Measurements from ENCODE around the gene NUMBL. TPM values are rescaled to one million over a fixed set of nuclear protein-coding genes. Genes with fewer than 3 reads are reported as not detected.

The NUMBL gene
- total and polyA plus RNA-seq, 9 donors = 14.6 to 39.5 (median 32.7) TPM

GRCh38 chr19:40704491-40705361 is 14.3 kb upstream of the NUMBL start:
- 79% methylated on average over 11 of the region's 18 CpGs for WGBS (ENCODE audit: insufficient coverage)
- peaks cover 16% of the 10 kb centered on the region for H3K4me1 ChIP-seq (ENCODE audit: control insufficient read depth, insufficient read depth, low read length)
- DNase-seq = no peak
- H3K27ac ChIP-seq (ENCODE audit: low read length) = peak overlapping the region; percentile 20
- peaks cover 66% of the 10 kb centered on the region for H3K36me3 ChIP-seq (ENCODE audit: control insufficient read depth, insufficient read depth, low read length)
- H3K27me3 ChIP-seq (ENCODE audit: control insufficient read depth, insufficient read depth, low read length) = no peaks in the 10 kb centered on the region
- H3K4me3 ChIP-seq (ENCODE audit: low read length) = no peak overlapping the region
- H3K9me3 ChIP-seq (replicated peaks; ENCODE audit: control insufficient read depth, low read depth, low read length) = no peaks in the 10 kb centered on the region

GRCh38 chr19:40703029-40703755 is 12.7 kb upstream of the NUMBL start:
- no peak overlapping the region for H3K27ac ChIP-seq (ENCODE audit: low read length)

GRCh38 chr19:40702337-40703012 is 12.0 kb upstream of the NUMBL start:
- Histone ChIP-seq H3K9me3 (replicated peaks; ENCODE audit: control insufficient read depth, low read depth, low read length) (no peaks in the 10 kb centered on the region), H3K27me3 (ENCODE audit: control insufficient read depth, insufficient read depth, low read length) (no peaks in the 10 kb centered on the region), H3K27ac (ENCODE audit: low read length) (no peak overlapping the region), H3K4me3 (ENCODE audit: low read length) (no peak overlapping the region), H3K36me3 (ENCODE audit: control insufficient read depth, insufficient read depth, low read length) (peaks cover 58% of the 10 kb centered on the region), H3K4me1 (ENCODE audit: control insufficient read depth, insufficient read depth, low read length) (peaks cover 16% of the 10 kb centered on the region)
- DNase-seq = no peak
- 60% methylated on average over 13 of the region's 18 CpGs for WGBS (ENCODE audit: insufficient coverage)

More at GRCh38 chr19:40703029-40703755, 12.7 kb upstream of the NUMBL start:
- H3K27me3 ChIP-seq (ENCODE audit: control insufficient read depth, insufficient read depth, low read length) = no peaks in the 10 kb centered on the region
- H3K4me3 ChIP-seq (ENCODE audit: low read length) = no peak overlapping the region
- peaks cover 63% of the 10 kb centered on the region for H3K36me3 ChIP-seq (ENCODE audit: control insufficient read depth, insufficient read depth, low read length)
- peaks cover 16% of the 10 kb centered on the region for H3K4me1 ChIP-seq (ENCODE audit: control insufficient read depth, insufficient read depth, low read length)
- 65% methylated on average over 14 of the region's 24 CpGs for WGBS (ENCODE audit: insufficient coverage)
- no peak for DNase-seq
- no peaks in the 10 kb centered on the region for H3K9me3 ChIP-seq (replicated peaks; ENCODE audit: control insufficient read depth, low read depth, low read length)

GRCh38 chr19:40701758-40702157 is 11.3 kb upstream of the NUMBL start:
- DNase-seq = no peak
- Histone ChIP-seq H3K4me3 (ENCODE audit: low read length) (no peak overlapping the region), H3K27me3 (ENCODE audit: control insufficient read depth, insufficient read depth, low read length) (no peaks in the 10 kb centered on the region), H3K9me3 (replicated peaks; ENCODE audit: control insufficient read depth, low read depth, low read length) (no peaks in the 10 kb centered on the region), H3K27ac (ENCODE audit: low read length) (no peak overlapping the region), H3K4me1 (ENCODE audit: control insufficient read depth, insufficient read depth, low read length) (peaks cover 16% of the 10 kb centered on the region), H3K36me3 (ENCODE audit: control insufficient read depth, insufficient read depth, low read length) (peaks cover 60% of the 10 kb centered on the region)
- WGBS (ENCODE audit: insufficient coverage) = 86% methylated on average over 3 of the region's 6 CpGs

GRCh38 chr19:40700083-40700482 is 9.6 kb upstream of the NUMBL start:
- Histone ChIP-seq H3K27me3 (ENCODE audit: control insufficient read depth, insufficient read depth, low read length) (no peaks in the 10 kb centered on the region), H3K4me3 (ENCODE audit: low read length) (no peak overlapping the region), H3K4me1 (ENCODE audit: control insufficient read depth, insufficient read depth, low read length) (peaks cover 3% of the 10 kb centered on the region), H3K9me3 (replicated peaks; ENCODE audit: control insufficient read depth, low read depth, low read length) (no peaks in the 10 kb centered on the region), H3K27ac (ENCODE audit: low read length) (no peak overlapping the region), H3K36me3 (ENCODE audit: control insufficient read depth, insufficient read depth, low read length) (peaks cover 64% of the 10 kb centered on the region)
- DNase-seq = no peak
- 91% methylated on average over 8 of the region's 9 CpGs for WGBS (ENCODE audit: insufficient coverage)

- Histone ChIP-seq H3K4me3 (ENCODE audit: low read length) (no peak overlapping the region), H3K9me3 (replicated peaks; ENCODE audit: control insufficient read depth, low read depth, low read length) (no peaks in the 10 kb centered on the region), H3K27ac (ENCODE audit: low read length) (no peak overlapping the region), H3K36me3 (ENCODE audit: control insufficient read depth, insufficient read depth, low read length) (peaks cover 57% of the 10 kb centered on the region), H3K4me1 (ENCODE audit: control insufficient read depth, insufficient read depth, low read length) (peaks cover 11% of the 10 kb centered on the region), H3K27me3 (ENCODE audit: control insufficient read depth, insufficient read depth, low read length) (no peaks in the 10 kb centered on the region)
- no peak for DNase-seq
- no CpG with 5 or more reads among the region's 6 CpGs for WGBS (ENCODE audit: insufficient coverage)
Observed at GRCh38 chr19:40697007-40697406, 6.6 kb upstream of the NUMBL start.

- no peaks in the 10 kb centered on the region for H3K27me3 ChIP-seq (ENCODE audit: control insufficient read depth, insufficient read depth, low read length)
- H3K4me1 ChIP-seq (ENCODE audit: control insufficient read depth, insufficient read depth, low read length) = peaks cover 22% of the 10 kb centered on the region
- WGBS (ENCODE audit: insufficient coverage) = 100% methylated on average over 1 of the region's 5 CpGs
- H3K9me3 ChIP-seq (replicated peaks; ENCODE audit: control insufficient read depth, low read depth, low read length) = no peaks in the 10 kb centered on the region
- peaks cover 51% of the 10 kb centered on the region for H3K36me3 ChIP-seq (ENCODE audit: control insufficient read depth, insufficient read depth, low read length)
- no peak for DNase-seq
- H3K4me3 ChIP-seq (ENCODE audit: low read length) = no peak overlapping the region
- H3K27ac ChIP-seq (ENCODE audit: low read length) = no peak overlapping the region
Observed at GRCh38 chr19:40695881-40696280, 5.4 kb upstream of the NUMBL start.

GRCh38 chr19:40693896-40694295 is 3.4 kb upstream of the NUMBL start:
- WGBS (ENCODE audit: insufficient coverage) = 89% methylated on average over 1 of the region's 4 CpGs
- no peak overlapping the region for H3K4me3 ChIP-seq (ENCODE audit: low read length)
- H3K27me3 ChIP-seq (ENCODE audit: control insufficient read depth, insufficient read depth, low read length) = no peaks in the 10 kb centered on the region
- H3K9me3 ChIP-seq (replicated peaks; ENCODE audit: control insufficient read depth, low read depth, low read length) = no peaks in the 10 kb centered on the region
- H3K36me3 ChIP-seq (ENCODE audit: control insufficient read depth, insufficient read depth, low read length) = peaks cover 37% of the 10 kb centered on the region
- H3K27ac ChIP-seq (ENCODE audit: low read length) = no peak overlapping the region
- H3K4me1 ChIP-seq (ENCODE audit: control insufficient read depth, insufficient read depth, low read length) = peaks cover 36% of the 10 kb centered on the region
- DNase-seq = no peak

- no peak for DNase-seq
- no peak overlapping the region for H3K27ac ChIP-seq (ENCODE audit: low read length)
- H3K4me3 ChIP-seq (ENCODE audit: low read length) = no peak overlapping the region
- no peaks in the 10 kb centered on the region for H3K27me3 ChIP-seq (ENCODE audit: control insufficient read depth, insufficient read depth, low read length)
- peaks cover 37% of the 10 kb centered on the region for H3K36me3 ChIP-seq (ENCODE audit: control insufficient read depth, insufficient read depth, low read length)
- 81% methylated on average over 5 of the region's 11 CpGs for WGBS (ENCODE audit: insufficient coverage)
- H3K4me1 ChIP-seq (ENCODE audit: control insufficient read depth, insufficient read depth, low read length) = peaks cover 41% of the 10 kb centered on the region
- no peaks in the 10 kb centered on the region for H3K9me3 ChIP-seq (replicated peaks; ENCODE audit: control insufficient read depth, low read depth, low read length)
Observed at GRCh38 chr19:40693150-40693788, 2.8 kb upstream of the NUMBL start.
